Activated CD8-positive, alpha-beta memory T cell treated with anti-CD3 and anti-CD28 coated beads for 48 hours (primary cell): Measurements from ENCODE around the gene SCGB1C1.

Experiments used
- DNase-seq, 3 experiments: peaks; one replicate each; pipeline ENCODE4 v3.0.0-alpha.2; 2020; ENCODE audit warnings: low read depth in 2 of 3, low spot score in 2 of 3

The SCGB1C1 gene

GRCh38 chr11:204587-205109, 11.8 kb downstream of the SCGB1C1 start:
- no peak for DNase-seq

DNA sequence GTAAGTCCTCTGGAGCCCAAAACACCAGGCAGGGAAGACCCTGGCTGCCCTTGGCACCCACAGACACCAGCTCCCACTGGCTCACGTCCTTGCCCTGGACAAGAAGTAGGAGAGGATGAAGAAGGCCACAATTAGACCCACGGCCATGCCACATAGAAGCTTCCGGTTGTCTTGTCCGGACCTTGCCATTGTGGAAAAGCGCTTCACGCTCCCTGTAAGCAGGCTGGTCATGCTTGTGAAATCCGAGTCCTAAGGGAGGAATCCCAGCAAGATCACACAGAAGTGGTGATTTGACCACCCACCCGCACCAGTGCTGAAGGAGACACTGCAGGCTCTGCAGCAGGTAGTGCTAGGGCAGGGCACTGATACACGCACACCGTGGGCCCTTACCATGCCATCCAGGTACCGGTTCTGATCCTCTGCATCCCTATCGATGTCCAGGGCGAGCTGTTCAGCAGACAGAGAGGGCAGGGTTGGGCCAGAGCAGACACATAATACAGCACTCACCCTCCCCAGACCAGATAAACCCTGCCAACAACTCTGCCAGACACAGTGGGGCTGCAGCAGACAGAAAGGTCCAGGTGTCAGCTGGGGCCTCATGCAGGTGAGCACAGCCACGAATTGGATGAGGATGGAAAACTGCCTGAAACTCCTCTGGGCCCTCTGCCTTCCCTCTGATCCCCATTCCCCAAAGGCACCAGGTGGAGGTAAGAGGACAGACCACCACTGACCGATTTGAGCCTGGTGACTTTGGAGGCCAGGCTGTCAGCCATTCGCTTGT, 12.5 kb downstream of the SCGB1C1 start:
- no peak for DNase-seq

- no peak for DNase-seq
These were observed 13.1 kb downstream of the SCGB1C1 start for GRCh38 chr11:206002-206384.

DNA sequence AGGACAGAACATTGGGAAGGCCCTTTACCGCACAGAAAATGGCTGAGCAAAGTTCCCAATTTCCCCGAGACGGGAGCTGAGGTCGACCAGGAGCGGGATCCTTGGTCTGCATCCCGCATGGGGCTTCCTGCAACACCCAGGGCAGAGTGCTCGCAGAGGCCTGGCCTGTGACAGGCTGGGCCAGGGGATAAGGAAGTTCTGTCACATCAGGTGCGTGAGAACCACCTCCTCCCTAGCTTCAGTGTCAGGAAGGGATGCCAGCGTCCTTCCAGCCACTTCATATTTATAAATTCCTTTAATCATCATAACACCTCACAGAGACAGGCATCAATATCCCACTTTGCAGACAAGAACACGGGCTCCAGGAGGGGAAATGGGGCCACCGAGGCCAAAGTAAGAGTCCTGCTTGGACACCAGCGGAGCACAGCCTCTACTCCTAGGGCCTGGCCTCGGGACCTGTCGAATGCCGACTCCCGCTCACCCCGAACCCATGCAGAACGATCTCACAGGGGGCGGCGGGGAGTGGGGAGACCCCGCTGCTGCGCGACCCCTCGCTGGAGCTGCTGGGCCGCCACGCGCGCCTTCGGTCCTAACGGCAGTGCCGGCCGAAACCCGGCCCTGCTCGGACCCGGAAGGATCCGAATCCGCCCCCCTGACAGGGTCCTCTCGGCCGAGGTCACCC, 13.8 kb downstream of the SCGB1C1 start:
- DNase-seq: no peak

GRCh38 chr11:207208-207862, 14.5 kb downstream of the SCGB1C1 start, which contains the start of the genes BET1L and RIC8A:
Gene BET1L (minus strand): TSS chr11:207399. CDS start chr11:207321, 78 bp downstream.
Gene RIC8A (plus strand): TSS chr11:207708. CDS start chr11:208855, 1,147 bp downstream.
- peak; percentile 94 to 98 (median 95) for DNase-seq

GRCh38 chr11:207863-208180, 14.9 kb downstream of the SCGB1C1 start:
- no peak for DNase-seq

DNA sequence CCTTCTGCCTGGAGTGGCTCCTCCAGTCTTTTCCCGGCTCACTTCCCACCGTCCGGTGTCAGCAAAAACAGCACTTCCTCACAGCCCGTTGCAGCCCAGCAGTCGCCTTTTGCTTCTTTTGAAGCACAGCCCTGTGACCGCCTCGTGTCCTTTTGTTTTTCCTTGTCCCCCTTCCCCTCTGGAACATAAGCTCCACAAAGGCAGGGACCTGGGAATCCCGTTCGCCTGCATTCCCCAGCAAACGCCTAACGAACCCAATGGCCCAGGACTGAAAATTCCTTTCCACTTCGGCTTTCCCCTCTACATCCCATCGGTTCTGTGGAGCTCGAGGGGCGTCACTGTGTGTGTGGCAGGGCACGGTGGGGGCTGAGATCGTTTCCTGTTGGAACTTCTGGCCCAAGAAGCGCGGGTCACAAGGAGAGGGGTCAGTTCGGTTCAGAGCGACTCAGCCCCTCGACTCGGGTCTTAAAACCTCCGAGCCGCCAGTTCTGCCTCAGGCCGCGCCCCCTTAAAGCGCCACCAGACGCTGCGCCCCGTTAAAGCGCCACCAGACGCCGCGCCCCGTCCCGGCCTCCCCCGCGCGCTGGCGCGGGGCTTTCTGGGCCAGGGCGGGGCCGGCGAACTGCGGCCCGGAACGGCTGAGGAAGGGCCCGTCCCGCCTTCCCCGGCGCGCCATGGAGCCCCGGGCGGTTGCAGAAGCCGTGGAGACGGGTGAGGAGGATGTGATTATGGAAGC, 15.5 kb downstream of the SCGB1C1 start:
- peak; percentile 50 to 67 (median 63) for DNase-seq

DNA sequence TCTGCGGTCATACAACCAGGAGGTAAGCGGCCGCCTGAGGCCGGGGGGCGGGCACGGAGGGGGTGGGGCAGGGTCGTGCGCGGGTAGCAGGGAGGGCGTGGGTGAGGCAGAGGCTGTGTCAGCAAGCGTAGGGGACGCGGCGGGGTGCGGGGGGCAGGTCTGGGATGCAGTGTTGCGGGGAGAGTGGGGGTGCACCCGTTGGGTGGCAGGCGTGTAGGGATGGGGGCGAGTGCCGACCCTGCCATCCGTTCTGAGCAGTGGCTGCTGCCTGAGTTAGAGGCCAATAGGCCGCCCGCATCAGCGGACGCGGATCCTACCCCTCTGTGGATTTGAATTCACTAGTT, 16.0 kb downstream of the SCGB1C1 start:
- DNase-seq: no peak

- no peak for DNase-seq
These were observed 16.6 kb downstream of the SCGB1C1 start for GRCh38 chr11:209275-210121.

GRCh38 chr11:210122-210802, 17.4 kb downstream of the SCGB1C1 start:
- DNase-seq: no peak

DNA sequence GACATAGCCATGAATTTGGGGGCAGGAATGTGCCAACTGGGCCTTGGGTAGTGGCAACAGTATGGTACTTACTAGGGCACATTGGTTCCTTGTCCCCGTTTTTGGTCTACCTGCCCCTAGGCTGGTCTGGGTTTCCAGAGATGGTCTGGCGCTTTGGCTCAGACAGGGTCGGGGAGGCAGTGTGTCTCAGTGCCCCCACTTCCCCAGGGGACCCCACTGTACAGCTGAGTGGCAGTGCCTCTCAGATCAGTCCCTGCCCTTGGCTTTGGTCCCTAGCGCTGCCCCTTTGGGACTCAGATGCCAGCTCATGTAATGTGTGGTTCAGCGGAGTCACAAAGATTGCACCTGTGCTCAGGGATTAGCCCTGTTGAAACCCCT, 17.9 kb downstream of the SCGB1C1 start:
- no peak for DNase-seq

GRCh38 chr11:211295-211694, 18.4 kb downstream of the SCGB1C1 start:
- no peak for DNase-seq

- no peak for DNase-seq
These were observed 18.9 kb downstream of the SCGB1C1 start for GRCh38 chr11:211741-212140.

GRCh38 chr11:212150-213100, 19.5 kb downstream of the SCGB1C1 start:
- DNase-seq: no peak

- no peak for DNase-seq
These were observed 20.2 kb downstream of the SCGB1C1 start for GRCh38 chr11:213111-213510.

DNA sequence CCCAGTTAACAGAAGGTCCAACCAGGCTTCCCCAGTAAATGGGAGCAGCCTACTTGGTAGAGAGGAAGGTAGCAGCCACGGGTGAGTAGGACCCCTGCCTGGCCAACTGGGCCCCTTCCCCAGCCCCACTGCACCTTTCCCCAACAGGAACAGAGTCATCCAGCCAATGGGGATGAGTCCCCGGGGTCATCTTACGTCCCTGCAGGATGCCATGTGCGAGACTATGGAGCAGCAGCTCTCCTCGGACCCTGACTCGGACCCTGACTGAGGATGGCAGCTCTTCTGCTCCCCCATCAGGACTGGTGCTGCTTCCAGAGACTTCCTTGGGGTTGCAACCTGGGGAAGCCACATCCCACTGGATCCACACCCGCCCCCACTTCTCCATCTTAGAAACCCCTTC, 21.2 kb downstream of the SCGB1C1 start:
- no peak for DNase-seq

DNA sequence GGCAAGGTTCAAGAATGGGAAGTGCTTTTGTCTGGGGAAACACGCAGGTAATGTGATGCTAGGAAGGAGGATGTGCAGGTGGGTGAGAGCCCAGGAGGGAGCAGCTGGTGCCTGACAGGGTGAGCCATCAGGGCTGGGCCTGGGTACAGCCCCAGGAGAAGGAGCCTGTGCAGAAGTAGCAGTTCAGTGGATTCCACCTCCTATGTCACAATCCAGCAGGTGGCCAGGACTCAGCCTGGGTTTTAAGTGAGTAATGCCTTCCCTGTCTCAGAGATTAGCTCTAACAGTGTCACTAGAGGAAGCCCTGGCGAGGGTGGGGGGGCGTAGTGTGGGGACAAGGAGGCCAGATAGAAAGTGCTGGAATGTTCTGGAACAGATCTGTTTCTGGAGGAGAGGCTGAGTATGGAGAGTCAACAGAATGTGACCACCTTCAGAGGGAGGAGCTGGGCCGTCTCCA, 22.7 kb downstream of the SCGB1C1 start:
- no peak for DNase-seq

GRCh38 chr11:216081-216974, 23.4 kb downstream of the SCGB1C1 start:
- no peak for DNase-seq
